Suprapubic skin (tissue), 3 donors: ENCODE data around the gene SGCE.

Source experiments
- EP300 ChIP-seq: sonication (generic); formaldehyde crosslinking; IDR thresholded peaks from one replicate; pipeline ENCODE4 v1.6.1; 2017; ENCODE audit warnings: antibody characterized with exemption
- POLR2A ChIP-seq, 2 donors: fragments of 450-650 bp; IDR thresholded peaks; one replicate each; pipeline ENCODE4 v1.6.1; 2017; ENCODE audit warnings: antibody characterized with exemption in 2 of 2, mild to moderate bottlenecking in 2 of 2, moderate library complexity in 2 of 2
- TF ChIP-seq, protein P1 (sequence below), 2 donors: fragments of 200-600 bp in 1 of 2; fragments of 450-650 bp in 1 of 2; sonication (generic) in 1 of 2; IDR thresholded peaks; one replicate each; pipeline ENCODE4 v1.5.1; 2016 to 2019; ENCODE audit warnings: antibody characterized with exemption in 2 of 2, mild to moderate bottlenecking in 1 of 2, moderate library complexity in 1 of 2

DNA sequence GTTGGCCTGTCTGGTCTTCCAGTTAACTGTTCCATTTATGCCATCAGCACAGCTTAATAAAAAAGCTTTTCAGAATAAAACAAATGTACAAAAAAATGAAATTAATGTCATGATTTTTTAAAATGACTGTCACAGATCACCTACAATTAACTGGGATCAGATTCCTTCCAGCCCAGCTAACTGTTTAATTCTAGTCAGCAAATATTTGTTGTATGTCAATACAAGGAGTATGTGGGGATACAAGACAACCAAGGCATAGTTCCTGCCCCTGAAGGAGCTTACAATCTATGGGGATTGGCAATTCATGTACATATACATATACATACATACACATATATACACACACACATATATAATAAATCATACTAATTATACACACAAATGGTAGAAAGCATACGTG lies 16.5 kb downstream of the SGCE start:
- TF ChIP-seq, protein P1, sequence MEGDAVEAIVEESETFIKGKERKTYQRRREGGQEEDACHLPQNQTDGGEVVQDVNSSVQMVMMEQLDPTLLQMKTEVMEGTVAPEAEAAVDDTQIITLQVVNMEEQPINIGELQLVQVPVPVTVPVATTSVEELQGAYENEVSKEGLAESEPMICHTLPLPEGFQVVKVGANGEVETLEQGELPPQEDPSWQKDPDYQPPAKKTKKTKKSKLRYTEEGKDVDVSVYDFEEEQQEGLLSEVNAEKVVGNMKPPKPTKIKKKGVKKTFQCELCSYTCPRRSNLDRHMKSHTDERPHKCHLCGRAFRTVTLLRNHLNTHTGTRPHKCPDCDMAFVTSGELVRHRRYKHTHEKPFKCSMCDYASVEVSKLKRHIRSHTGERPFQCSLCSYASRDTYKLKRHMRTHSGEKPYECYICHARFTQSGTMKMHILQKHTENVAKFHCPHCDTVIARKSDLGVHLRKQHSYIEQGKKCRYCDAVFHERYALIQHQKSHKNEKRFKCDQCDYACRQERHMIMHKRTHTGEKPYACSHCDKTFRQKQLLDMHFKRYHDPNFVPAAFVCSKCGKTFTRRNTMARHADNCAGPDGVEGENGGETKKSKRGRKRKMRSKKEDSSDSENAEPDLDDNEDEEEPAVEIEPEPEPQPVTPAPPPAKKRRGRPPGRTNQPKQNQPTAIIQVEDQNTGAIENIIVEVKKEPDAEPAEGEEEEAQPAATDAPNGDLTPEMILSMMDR (IDR thresholded peaks at IDR 0.05), result no peak
- TF ChIP-seq POLR2A (IDR thresholded peaks at IDR 0.05) (no peak), EP300 (no peak)
